HG03439 (cell line): ENCODE data around the gene MAP6D1.

ENCODE experiments used
- ATAC-seq: cut with Tn5 transposase; IDR thresholded peaks from one replicate; pipeline ENCODE4 v1.9.1; 2021; ENCODE audit warnings: mild to moderate bottlenecking, moderate library complexity; ENCODE audit not compliant: unreplicated experiment

The MAP6D1 gene

GRCh38 chr3:183825456-183826161 is at the start of gene MAP6D1:
Gene MAP6D1 (minus strand): TSS chr3:183825577. CDS start chr3:183825547, 30 bp downstream.
- ATAC-seq = no peak

DNA sequence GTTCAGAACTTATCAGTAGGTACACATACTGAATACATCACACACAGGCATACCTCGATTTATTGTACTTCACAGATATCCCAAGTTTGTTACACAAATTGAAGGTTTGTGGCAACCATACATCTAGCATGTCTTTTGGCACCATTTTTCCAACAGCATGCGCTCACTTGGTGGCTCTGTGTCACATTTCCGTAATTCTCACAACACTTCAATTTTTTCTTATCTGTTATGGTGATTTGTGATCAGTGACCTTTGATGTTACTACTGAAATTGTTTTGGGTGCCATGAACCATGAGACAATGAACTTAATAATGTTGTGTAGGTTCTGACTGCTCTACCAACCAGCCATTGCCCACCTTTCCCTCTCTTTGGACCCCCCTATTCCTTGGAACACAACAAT is 48.5 kb upstream of the MAP6D1 start:
- no peak for ATAC-seq

GRCh38 chr3:183871541-183871940 is 46.2 kb upstream of the MAP6D1 start:
- no peak for ATAC-seq

GRCh38 chr3:183870563-183870962 is 45.2 kb upstream of the MAP6D1 start:
- no peak for ATAC-seq

DNA sequence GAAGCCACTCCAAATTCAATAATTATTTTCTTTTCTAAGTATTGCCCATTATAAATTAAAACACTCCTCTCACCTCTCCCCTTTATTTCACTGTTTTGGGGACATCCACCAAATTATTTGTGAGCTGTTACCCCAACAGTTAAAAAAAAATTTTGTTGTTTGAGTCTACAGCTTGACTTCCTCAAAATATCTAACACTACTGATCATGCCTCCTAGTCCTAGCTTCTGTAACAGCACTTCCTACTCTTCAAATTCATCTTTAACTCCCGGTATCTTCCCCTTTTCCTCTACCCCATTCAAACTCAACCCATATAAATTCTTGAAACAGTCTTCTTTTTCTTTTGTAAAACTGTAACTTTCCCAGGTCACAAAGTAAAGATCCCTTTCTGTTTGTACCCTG is 43.4 kb upstream of the MAP6D1 start:
- no peak for ATAC-seq

DNA sequence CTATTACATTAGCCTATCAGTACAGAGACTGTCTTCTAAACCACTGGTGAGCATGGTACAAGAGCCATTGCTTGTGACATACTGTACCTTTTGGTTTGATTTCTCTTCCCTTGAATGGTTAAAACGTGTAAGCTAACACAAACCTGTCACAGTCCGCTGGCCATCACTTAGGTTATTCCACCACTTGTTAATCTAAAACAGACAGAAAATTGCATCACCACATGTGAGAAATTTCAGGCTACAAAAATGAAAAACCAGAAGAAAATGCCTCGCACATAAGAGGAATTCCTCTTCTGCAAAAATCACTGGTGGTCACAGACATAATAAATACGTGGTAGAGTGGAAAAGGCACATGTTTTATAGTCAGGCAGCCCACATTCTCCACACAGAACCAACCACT is 37.2 kb upstream of the MAP6D1 start:
- ATAC-seq = no peak

DNA sequence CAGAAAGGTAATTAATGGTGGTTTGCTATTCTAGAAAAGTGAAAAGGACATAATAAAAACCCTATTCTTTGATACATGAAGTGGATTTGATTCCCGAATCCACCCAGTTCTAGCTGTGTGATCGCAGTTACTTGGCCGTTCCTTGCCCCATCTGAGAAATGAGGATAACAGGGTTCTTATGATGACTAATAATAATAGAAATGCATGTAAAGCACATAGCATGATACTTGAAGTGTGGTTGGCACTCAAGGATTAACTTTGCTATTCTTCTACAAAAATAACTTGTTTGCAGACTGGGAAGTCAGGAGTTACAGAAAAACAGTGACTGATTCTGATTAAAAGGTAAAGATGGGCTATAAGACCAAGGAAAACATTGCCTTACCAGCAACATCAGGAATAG is 32.5 kb upstream of the MAP6D1 start:
- ATAC-seq = no peak

DNA sequence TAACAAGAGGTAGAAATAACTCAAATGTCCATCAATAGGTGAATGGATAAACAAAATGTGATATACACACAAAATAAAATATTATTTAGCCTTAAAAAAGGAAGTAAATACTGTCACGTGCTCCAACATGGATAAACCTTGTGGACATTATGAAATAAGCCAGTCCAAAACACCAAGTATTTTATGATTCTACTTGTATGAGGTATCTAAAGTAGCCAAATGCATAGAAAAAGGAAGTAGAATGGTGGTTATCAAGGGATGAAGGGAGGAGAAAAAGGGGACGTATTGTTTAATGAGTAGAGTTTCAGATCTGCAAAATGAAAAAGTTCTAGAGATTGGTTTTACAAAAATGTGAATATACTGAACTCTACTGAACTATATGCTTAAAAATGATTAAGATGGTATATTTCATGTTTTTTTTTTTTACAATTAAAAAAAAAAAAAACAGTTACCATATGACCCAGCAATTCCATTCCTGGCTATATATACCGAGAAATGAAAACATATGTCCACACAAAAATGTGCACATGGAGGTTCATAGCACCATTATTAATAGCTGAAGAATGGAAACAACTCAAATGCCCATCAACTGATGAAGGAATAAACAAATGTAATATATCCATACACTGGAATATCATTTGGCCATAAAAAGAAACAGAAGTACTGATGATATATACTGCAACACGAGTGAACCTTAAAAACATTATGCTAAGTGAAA is 29.1 kb upstream of the MAP6D1 start:
- no peak for ATAC-seq

GRCh38 chr3:183845608-183846288 is 20.4 kb upstream of the MAP6D1 start:
- no peak for ATAC-seq

DNA sequence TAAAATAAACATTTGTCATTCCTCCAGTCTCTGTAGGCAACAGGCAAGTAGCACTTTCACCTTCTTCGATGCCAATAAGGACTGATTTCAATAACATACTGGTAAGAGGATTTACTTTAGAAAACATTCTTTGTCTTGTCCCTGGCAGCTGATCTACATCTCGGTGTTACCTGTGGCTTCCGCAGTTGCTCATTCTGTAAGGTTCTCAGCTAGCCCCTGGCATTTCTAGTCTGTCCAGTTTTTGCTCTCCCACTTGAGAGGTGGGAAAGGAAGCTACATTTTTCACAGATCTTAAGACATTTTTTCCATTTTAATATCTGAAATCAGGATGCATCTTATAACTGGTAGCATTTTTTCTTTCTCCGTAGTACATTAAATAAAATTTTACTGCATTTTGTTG is 19.7 kb upstream of the MAP6D1 start:
- ATAC-seq = no peak

GRCh38 chr3:183844606-183845005 is 19.2 kb upstream of the MAP6D1 start:
- no peak for ATAC-seq

- no peak for ATAC-seq
These were observed 14.4 kb upstream of the MAP6D1 start for GRCh38 chr3:183839751-183840150.

GRCh38 chr3:183837894-183838293 is 12.5 kb upstream of the MAP6D1 start:
- no peak for ATAC-seq

- ATAC-seq = no peak
These were observed 12.0 kb upstream of the MAP6D1 start for GRCh38 chr3:183837390-183837789.

DNA sequence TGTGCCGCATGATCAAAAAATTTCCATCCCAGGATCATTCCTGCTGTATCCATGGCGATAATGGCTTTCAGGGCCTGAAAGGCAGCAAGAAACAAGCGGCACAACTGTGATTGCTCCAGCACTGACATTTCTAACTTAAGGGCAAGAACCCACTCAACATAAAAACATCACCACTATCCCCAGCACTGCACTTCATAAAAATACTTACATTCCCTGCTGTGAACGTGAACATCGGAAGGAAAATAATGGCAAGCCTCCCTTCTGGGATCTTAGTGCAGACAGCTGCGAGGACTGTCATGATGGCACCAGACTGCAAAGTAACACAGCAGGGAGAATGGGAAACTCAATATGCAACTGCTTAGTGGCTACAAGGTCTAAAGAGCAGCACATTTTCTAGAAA is 8.1 kb upstream of the MAP6D1 start:
- no peak for ATAC-seq

DNA sequence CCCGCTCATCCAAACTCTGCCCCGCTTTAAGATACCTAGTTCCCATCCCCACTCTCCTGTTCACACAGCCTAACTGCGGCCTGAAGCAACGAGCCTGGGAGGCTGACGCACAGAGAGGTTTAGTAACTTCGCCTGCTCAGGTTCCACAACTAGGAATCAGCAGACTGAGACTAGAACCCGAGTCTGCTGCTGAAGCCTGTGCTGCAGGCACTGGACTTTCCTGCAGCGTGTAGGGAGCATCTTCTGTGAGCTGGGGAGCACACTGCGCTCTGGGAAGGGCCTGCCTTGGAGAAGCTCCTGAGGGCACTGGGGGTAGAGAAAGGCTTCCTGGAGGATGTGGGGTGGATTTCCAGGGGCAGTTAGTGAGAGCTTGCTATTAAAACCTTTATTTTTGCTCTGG is 4.8 kb upstream of the MAP6D1 start:
- ATAC-seq = no peak

DNA sequence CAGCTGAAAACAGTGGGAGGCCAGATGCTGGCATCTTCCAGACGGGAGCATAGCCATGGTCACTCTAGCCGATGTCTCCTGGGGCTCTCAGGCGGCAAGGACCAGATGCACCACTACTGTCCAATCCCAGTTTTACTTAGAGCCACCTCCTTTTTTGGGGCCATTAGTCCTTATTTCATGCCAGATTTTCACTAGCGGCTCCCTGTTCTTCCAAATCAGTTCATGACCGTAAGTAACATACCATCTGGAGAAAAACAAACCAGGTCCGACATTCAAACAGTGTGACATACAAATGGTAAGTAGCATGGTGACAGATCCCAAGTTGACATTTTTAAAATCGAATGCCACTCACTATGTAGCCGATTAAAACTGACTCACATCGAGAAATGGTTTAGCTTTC is 4.1 kb upstream of the MAP6D1 start:
- no peak for ATAC-seq

- ATAC-seq = no peak
These were observed 3.1 kb upstream of the MAP6D1 start for GRCh38 chr3:183828538-183828870.

DNA sequence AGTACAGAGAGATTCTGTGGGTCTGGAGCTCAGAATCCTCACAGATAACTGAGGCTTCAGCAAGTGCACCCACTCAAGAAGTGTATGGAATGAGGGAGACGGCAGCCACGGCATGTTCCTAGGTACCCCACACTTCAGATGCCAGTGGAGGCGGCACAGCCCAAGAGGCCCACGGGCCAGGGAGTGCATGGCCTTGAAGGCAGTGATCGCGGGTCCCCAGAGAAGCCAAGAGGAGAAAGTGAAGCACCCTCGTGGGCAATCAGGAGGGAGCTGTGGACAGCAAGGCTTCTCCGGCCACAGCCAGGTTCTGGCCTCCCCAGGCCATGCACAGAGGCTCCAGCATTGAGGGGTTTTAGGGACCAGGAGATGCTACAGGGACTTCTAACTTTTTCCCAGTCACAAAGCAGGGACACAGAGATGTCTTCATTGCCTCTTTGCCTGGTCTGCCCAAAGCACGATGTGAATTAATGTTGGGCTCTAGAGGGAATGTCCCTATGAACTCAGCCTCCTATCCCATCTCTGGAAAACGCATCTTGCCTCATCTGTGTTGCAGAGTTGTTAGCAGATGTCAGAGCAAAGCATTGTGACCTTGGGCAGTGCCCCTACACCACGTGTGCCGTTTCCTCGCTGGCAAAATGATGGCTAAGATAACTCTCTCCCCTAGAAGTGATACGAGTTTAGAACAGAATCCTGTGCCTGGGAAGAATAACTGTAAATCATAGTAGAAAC is 2.6 kb upstream of the MAP6D1 start:
- no peak for ATAC-seq

DNA sequence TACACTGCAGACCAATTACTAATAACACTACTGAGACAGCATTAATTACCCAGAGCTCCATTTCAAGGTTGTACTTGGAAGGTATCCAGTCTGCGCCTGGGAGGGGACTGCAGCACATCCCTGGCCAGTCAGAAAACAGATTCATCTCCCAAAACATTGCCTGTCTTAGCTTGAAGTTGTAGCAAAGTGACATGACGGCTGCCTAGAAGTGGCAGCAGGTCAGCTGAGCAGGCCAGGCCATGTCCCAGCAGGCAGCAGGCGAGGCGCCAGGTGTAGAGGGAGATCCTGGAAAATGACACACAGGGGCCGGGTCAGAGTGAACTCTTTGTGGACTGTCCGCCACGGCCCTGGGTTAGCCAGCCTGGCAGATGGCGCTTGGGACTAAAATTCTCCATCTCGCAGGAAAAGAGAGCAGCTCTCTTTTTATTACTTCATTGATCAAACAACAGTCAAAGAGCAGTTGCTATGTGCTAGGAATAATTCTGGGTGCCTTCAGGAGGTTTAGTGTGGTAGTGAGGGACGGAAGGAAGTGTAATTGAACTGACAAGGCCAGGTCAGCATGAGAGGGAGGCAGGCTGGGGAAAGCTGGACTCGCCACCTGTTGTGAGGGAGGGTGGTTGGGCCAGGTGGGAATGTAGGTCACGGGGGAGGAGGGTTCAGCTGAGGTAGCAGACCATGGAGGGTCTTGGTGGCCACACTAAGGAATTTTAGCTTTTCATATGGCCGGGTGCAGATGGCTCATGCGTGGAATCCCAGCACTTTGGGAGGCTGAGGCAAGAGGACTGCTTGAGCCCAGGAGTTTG is 1.3 kb upstream of the MAP6D1 start:
- no peak for ATAC-seq
